Tibial nerve (tissue), 4 donors: ENCODE data around the gene ORC1. TPM values are rescaled to one million over a fixed set of nuclear protein-coding genes. Genes with fewer than 3 reads are reported as not detected.

Experiments used
- DNase-seq, 2 donors: peaks; one replicate each; pipeline ENCODE4 v3.0.0-alpha.2; 2019; ENCODE audit warnings: low spot score in 2 of 2
- H3K27ac ChIP-seq, 4 donors: fragments of 200-600 bp; sonication (generic) in 3 of 4; one replicate each; pipeline ENCODE4 v1.5.1; 2017 to 2019; ENCODE audit warnings: mild to moderate bottlenecking in 1 of 4
- H3K27me3 ChIP-seq, 2 donors: fragments of 200-600 bp; sonication (generic) in 1 of 2; one replicate each; pipeline versions ENCODE4 v1.5.1 to v1.6.0; 2017 to 2019
- H3K36me3 ChIP-seq, 3 donors: fragments of 200-600 bp; sonication (generic); one replicate each; pipeline ENCODE4 v1.5.1; 2018 to 2019
- H3K4me1 ChIP-seq, 4 donors: fragments of 200-600 bp; sonication (generic) in 3 of 4; one replicate each; pipeline ENCODE4 v1.5.1; 2017 to 2019
- H3K4me3 ChIP-seq, 4 donors: fragments of 200-600 bp; sonication (generic) in 3 of 4; one replicate each; pipeline ENCODE4 v1.5.1; 2017 to 2019; ENCODE audit warnings: mild to moderate bottlenecking in 1 of 4, moderate library complexity in 1 of 4
- H3K9me3 ChIP-seq, 4 donors: fragments of 200-600 bp; sonication (generic) in 3 of 4; one replicate each; pipeline ENCODE4 v1.5.1; 2017 to 2019
- CTCF ChIP-seq, 5 experiments: fragments of 200-600 bp in 3 of 5; fragments of 450-650 bp in 2 of 5; sonication (generic) in 3 of 5; IDR thresholded peaks; one replicate each; pipeline ENCODE4 v1.5.1; 2016 to 2019; ENCODE audit warnings: antibody characterized with exemption in 5 of 5, mild to moderate bottlenecking in 3 of 5, moderate library complexity in 2 of 5
- EP300 ChIP-seq, 2 donors: sonication (generic); formaldehyde crosslinking; IDR thresholded peaks; one replicate each; pipeline ENCODE4 v1.6.1; 2017; ENCODE audit warnings: antibody characterized with exemption in 2 of 2, mild to moderate bottlenecking in 1 of 2
- POLR2A ChIP-seq, 2 donors: fragments of 450-650 bp; IDR thresholded peaks; one replicate each; pipeline ENCODE4 v1.6.1; 2017; ENCODE audit warnings: antibody characterized with exemption in 2 of 2, mild to moderate bottlenecking in 2 of 2, moderate library complexity in 2 of 2
- WGBS, 2 donors: methylation state at CpG; one replicate each; pipeline ENCODE4 v1.1.5; 2018; 5-methylcytosine and 5-hydroxymethylcytosine counted together
- total RNA-seq, 4 donors: library from RNA; depleted of rRNA; stranded (reverse); fragments of >200 nt; gene quantifications; one replicate each; pipeline ENCODE4 v1.1.0, GENCODE V29; 2016

Gene ORC1
- total RNA-seq, 4 donors from 2014 or later, result 0.22 to 0.84 (median 0.35) TPM

GRCh38 chr1:52435211-52435610 is 31.0 kb upstream of the ORC1 start:
- H3K4me3 ChIP-seq, result no peak overlapping the region
- no peaks in the 10 kb centered on the region for H3K4me1 ChIP-seq
- H3K36me3 ChIP-seq, result peaks cover 2 to 75% (median 6%) of the 10 kb centered on the region in 3 donors
- H3K9me3 ChIP-seq, result no peaks in the 10 kb centered on the region
- WGBS, 2 donors, result 100% methylated on average over 1 of the region's 1 CpG
- TF ChIP-seq EP300 (IDR thresholded peaks at IDR 0.05), result no peak
- H3K27me3 ChIP-seq, result no peaks in the 10 kb centered on the region
- DNase-seq, result no peak
- no peak overlapping the region for H3K27ac ChIP-seq

- Histone ChIP-seq H3K27me3 (no peaks in the 10 kb centered on the region), H3K4me1 (no peaks in the 10 kb centered on the region), H3K9me3 (no peaks in the 10 kb centered on the region), H3K27ac (no peak overlapping the region), H3K4me3 (no peak overlapping the region), H3K36me3 (peaks cover 2 to 84% (median 6%) of the 10 kb centered on the region in 3 donors)
- TF ChIP-seq EP300 (IDR thresholded peaks at IDR 0.05), result no peak
- no peak for DNase-seq
- WGBS, 2 donors, result 91 to 93% methylated on average over 8 of the region's 8 CpGs
Measured at GRCh38 chr1:52432807-52433206, 28.6 kb upstream of the ORC1 start.

GRCh38 chr1:52427152-52427551 is 22.9 kb upstream of the ORC1 start:
- no peaks in the 10 kb centered on the region for H3K9me3 ChIP-seq
- TF ChIP-seq POLR2A (IDR thresholded peaks at IDR 0.05) (no peak), CTCF (IDR thresholded peaks at IDR 0.05) (no peak), EP300 (IDR thresholded peaks at IDR 0.05) (no peak)
- H3K4me3 ChIP-seq, result no peak overlapping the region
- peaks cover 0 to 63% (median 6%) of the 10 kb centered on the region in 3 donors for H3K36me3 ChIP-seq
- H3K27ac ChIP-seq, result no peak overlapping the region
- DNase-seq, result no peak
- WGBS, 2 donors, result 97 to 98% methylated on average over 1 of the region's 1 CpG
- no peaks in the 10 kb centered on the region for H3K27me3 ChIP-seq
- no peaks in the 10 kb centered on the region for H3K4me1 ChIP-seq

GRCh38 chr1:52426371-52426770 is 22.1 kb upstream of the ORC1 start:
- no peaks in the 10 kb centered on the region for H3K27me3 ChIP-seq
- DNase-seq, result no peak
- peaks cover 0 to 63% (median 6%) of the 10 kb centered on the region in 3 donors for H3K36me3 ChIP-seq
- H3K27ac ChIP-seq, result no peak overlapping the region
- no peaks in the 10 kb centered on the region for H3K4me1 ChIP-seq
- no peak overlapping the region for H3K4me3 ChIP-seq
- WGBS, 2 donors, result 46 to 62% methylated on average over 3 of the region's 3 CpGs
- TF ChIP-seq POLR2A (IDR thresholded peaks at IDR 0.05) (no peak), EP300 (IDR thresholded peaks at IDR 0.05) (no peak), CTCF (IDR thresholded peaks at IDR 0.05) (no peak)
- H3K9me3 ChIP-seq, result no peaks in the 10 kb centered on the region

DNA sequence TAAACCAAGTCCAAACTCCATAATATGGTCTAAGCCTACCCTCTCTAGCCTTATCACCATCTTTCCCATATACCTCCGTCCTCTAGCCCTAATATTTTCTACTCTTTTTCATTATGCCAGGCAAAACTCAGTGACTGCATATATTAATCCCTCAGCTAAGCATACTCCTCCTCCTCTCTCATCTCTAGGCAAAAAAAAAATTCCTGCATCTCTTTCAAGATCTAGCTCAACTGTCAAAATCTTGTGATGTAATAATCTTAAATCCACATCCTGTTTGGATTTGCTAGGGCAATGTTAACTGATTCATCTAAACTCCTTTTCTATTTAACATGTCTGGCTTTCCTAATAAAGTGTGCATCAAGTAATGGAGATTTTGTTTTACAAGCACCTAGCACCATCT is 20.6 kb upstream of the ORC1 start:
- no peaks in the 10 kb centered on the region for H3K9me3 ChIP-seq
- no peak overlapping the region for H3K4me3 ChIP-seq
- TF ChIP-seq CTCF (IDR thresholded peaks at IDR 0.05) (no peak), POLR2A (IDR thresholded peaks at IDR 0.05) (no peak), EP300 (IDR thresholded peaks at IDR 0.05) (no peak)
- H3K36me3 ChIP-seq, result peaks cover 0 to 63% (median 0%) of the 10 kb centered on the region in 3 donors
- H3K27me3 ChIP-seq, result no peaks in the 10 kb centered on the region
- no peaks in the 10 kb centered on the region for H3K4me1 ChIP-seq
- H3K27ac ChIP-seq, result no peak overlapping the region
- WGBS, 2 donors, result 90 to 95% methylated on average over 1 of the region's 1 CpG
- no peak for DNase-seq

DNA sequence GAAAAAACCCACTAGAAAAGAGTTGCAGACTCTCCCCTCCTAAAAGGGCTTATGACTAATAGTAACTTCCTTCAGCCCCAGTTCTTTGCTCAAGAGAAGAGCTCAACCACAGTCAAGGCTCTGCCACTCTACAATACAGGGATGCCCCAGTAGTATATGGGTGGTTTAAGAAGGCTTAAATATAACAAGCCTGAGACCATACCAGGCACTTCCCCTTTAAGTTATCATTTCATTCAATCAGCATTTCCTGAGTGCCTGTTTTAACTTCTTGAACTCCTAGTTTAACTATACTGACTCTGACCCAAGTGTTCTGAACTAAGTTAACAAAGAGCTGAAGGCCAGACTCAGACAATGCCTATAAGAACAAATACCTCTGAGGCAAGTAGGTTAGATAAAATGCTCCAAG is 20.0 kb upstream of the ORC1 start:
- no peak overlapping the region for H3K4me3 ChIP-seq
- H3K27me3 ChIP-seq, result no peaks in the 10 kb centered on the region
- TF ChIP-seq POLR2A (IDR thresholded peaks at IDR 0.05), result no peak
- TF ChIP-seq EP300 (IDR thresholded peaks at IDR 0.05), result no peak
- no peak for TF ChIP-seq CTCF (IDR thresholded peaks at IDR 0.05)
- H3K4me1 ChIP-seq, result no peaks in the 10 kb centered on the region
- H3K36me3 ChIP-seq, result peaks cover 0 to 63% (median 3%) of the 10 kb centered on the region in 3 donors
- DNase-seq, result no peak
- H3K9me3 ChIP-seq, result no peaks in the 10 kb centered on the region
- no peak overlapping the region for H3K27ac ChIP-seq
